Measurements from ENCODE around the gene NR6A1. TPM values are rescaled to one million over a fixed set of nuclear protein-coding genes. Genes with fewer than 3 reads are reported as not detected.

NR6A1 gene
- total RNA-seq, 2 experiments from 2014 or later = not detected

GRCh38 chr9:124527781-124528180, 243.3 kb downstream of the NR6A1 start:
- Mint-ChIP-seq H3K36me3 (ENCODE audit: low read depth) (no peaks in the 10 kb centered on the region), H3K4me1 (ENCODE audit: low read depth) (no peaks in the 10 kb centered on the region), H3K9me3 (no peaks in the 10 kb centered on the region), H3K4me3 (no peak overlapping the region), H3K27me3 (no peaks in the 10 kb centered on the region), H3K27ac (no peak overlapping the region)
- no peak for TF ChIP-seq CTCF (IDR thresholded peaks at IDR 0.05)
- ATAC-seq (ENCODE audit: poor library complexity) (no peak), DNase-seq (no peak)
- H3K36me3 ChIP-seq (ENCODE audit: insufficient read depth, low read length) = no peaks in the 10 kb centered on the region
- no peaks in the 10 kb centered on the region for H3K4me1 ChIP-seq (ENCODE audit: insufficient read depth, low read length)
- ChIA-PET POLR2A (no interaction called here), CTCF (no interaction called here)
- no peak overlapping the region for H3K4me3 ChIP-seq (ENCODE audit: low read length)
- H3K27me3 ChIP-seq (ENCODE audit: control insufficient read depth in 1 of 2, insufficient read depth in 2 of 2, low read length in 2 of 2) = no peaks in the 10 kb centered on the region
- no peak overlapping the region for H3K27ac ChIP-seq (ENCODE audit: low read depth in 1 of 2, low read length in 2 of 2)
- no peaks in the 10 kb centered on the region for H3K9me3 ChIP-seq (ENCODE audit: control insufficient read depth in 1 of 2, insufficient read depth in 1 of 2, low read length in 2 of 2)
- intact Hi-C loops (cut with DNase I, micrococcal nuclease) = no loop called here

GRCh38 chr9:124526174-124526573, 244.9 kb downstream of the NR6A1 start:
- no peak overlapping the region for H3K27ac ChIP-seq (ENCODE audit: low read depth in 1 of 2, low read length in 2 of 2)
- H3K36me3 Mint-ChIP-seq (ENCODE audit: low read depth) = no peaks in the 10 kb centered on the region
- ChIA-PET POLR2A (no interaction called here), CTCF (no interaction called here)
- no peaks in the 10 kb centered on the region for H3K4me1 ChIP-seq (ENCODE audit: insufficient read depth, low read length)
- no peak overlapping the region for H3K4me3 Mint-ChIP-seq
- H3K27ac Mint-ChIP-seq = no peak overlapping the region
- peaks cover 6% of the 10 kb centered on the region for H3K27me3 Mint-ChIP-seq
- no peaks in the 10 kb centered on the region for H3K9me3 ChIP-seq (ENCODE audit: control insufficient read depth in 1 of 2, insufficient read depth in 1 of 2, low read length in 2 of 2)
- no peaks in the 10 kb centered on the region for H3K36me3 ChIP-seq (ENCODE audit: insufficient read depth, low read length)
- no peak for DNase-seq
- no peaks in the 10 kb centered on the region for H3K4me1 Mint-ChIP-seq (ENCODE audit: low read depth)
- no peak for ATAC-seq (ENCODE audit: poor library complexity)
- intact Hi-C loops (cut with DNase I, micrococcal nuclease) = no loop called here
- TF ChIP-seq CTCF (IDR thresholded peaks at IDR 0.05) = no peak
- no peaks in the 10 kb centered on the region for H3K9me3 Mint-ChIP-seq
- H3K4me3 ChIP-seq (ENCODE audit: low read length) = no peak overlapping the region
- no peaks in the 10 kb centered on the region for H3K27me3 ChIP-seq (ENCODE audit: control insufficient read depth in 1 of 2, insufficient read depth in 2 of 2, low read length in 2 of 2)

- no peaks in the 10 kb centered on the region for H3K36me3 ChIP-seq (ENCODE audit: insufficient read depth, low read length)
- no peaks in the 10 kb centered on the region for H3K4me1 ChIP-seq (ENCODE audit: insufficient read depth, low read length)
- DNase-seq = no peak
- intact Hi-C loops (cut with DNase I, micrococcal nuclease) = no loop called here
- Mint-ChIP-seq H3K36me3 (ENCODE audit: low read depth) (no peaks in the 10 kb centered on the region), H3K27ac (no peak overlapping the region), H3K4me3 (no peak overlapping the region), H3K27me3 (peaks cover 19% of the 10 kb centered on the region), H3K9me3 (no peaks in the 10 kb centered on the region), H3K4me1 (ENCODE audit: low read depth) (no peaks in the 10 kb centered on the region)
- H3K27ac ChIP-seq (ENCODE audit: low read depth in 1 of 2, low read length in 2 of 2) = no peak overlapping the region
- CTCF ChIA-PET = no interaction called here
- ATAC-seq (ENCODE audit: poor library complexity) = no peak
- H3K9me3 ChIP-seq (ENCODE audit: control insufficient read depth in 1 of 2, insufficient read depth in 1 of 2, low read length in 2 of 2) = peaks cover 0 to under 1% of the 10 kb centered on the region in 2 experiments
- no peak for TF ChIP-seq CTCF (IDR thresholded peaks at IDR 0.05)
- H3K27me3 ChIP-seq (ENCODE audit: control insufficient read depth in 1 of 2, insufficient read depth in 2 of 2, low read length in 2 of 2) = peaks cover 0 to 3% of the 10 kb centered on the region in 2 experiments
- POLR2A ChIA-PET = no interaction called here
- H3K4me3 ChIP-seq (ENCODE audit: low read length) = no peak overlapping the region
Measured at GRCh38 chr9:124522121-124523098, 248.7 kb downstream of the NR6A1 start.
